ENCODE measurements around the gene ICA1.
"Not testable (repeated sequence)": the region's sequence is repeated elsewhere in the genome, so short reads cannot be mapped to it uniquely, and the experiment has no call there.

Gene ICA1

DNA sequence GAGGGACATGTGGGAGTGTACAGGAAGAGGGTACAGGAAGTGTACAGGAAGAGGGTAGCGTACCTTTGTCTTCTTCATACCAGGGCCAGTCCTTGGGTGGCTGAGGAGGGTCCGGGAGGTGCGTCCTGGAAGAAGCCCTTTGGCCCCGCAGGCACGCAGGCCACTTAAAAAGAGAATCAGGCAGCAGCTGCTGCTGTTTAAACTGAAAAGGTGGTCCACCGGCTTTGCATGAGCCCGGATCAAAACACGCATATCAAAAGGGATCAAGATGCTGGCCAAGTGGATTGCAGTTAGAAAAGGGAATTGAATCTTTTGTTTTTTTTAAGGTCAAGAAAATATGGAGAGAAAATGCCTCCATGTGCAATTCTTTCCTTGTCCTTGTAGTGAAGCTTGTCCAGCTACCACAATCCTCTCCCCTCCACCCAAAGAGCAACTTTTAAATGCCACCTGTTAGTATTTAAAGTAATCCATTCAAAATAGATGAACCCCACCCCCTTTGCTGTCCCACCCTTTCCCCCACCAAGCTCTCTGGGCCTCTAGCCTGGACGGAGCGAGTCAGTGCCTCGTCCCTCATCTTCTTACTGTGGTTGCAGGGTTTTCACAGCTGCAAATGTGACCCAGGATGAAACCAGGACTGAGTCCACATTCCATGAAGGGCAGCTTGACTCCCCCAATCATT, 150.5 kb downstream of the ICA1 start:
- Histone ChIP-seq H3K27ac (no peak overlapping the region), H3K4me3 (ENCODE audit: low read depth, low read length) (no peak overlapping the region), H3K27me3 (ENCODE audit: insufficient read depth, low read depth, severe bottlenecking) (no peaks in the 10 kb centered on the region), H3K9me3 (ENCODE audit: severe bottlenecking) (peaks cover 7% of the 10 kb centered on the region), H3K36me3 (no peaks in the 10 kb centered on the region)
- no peak for DNase-seq
- TF ChIP-seq, protein P1, sequence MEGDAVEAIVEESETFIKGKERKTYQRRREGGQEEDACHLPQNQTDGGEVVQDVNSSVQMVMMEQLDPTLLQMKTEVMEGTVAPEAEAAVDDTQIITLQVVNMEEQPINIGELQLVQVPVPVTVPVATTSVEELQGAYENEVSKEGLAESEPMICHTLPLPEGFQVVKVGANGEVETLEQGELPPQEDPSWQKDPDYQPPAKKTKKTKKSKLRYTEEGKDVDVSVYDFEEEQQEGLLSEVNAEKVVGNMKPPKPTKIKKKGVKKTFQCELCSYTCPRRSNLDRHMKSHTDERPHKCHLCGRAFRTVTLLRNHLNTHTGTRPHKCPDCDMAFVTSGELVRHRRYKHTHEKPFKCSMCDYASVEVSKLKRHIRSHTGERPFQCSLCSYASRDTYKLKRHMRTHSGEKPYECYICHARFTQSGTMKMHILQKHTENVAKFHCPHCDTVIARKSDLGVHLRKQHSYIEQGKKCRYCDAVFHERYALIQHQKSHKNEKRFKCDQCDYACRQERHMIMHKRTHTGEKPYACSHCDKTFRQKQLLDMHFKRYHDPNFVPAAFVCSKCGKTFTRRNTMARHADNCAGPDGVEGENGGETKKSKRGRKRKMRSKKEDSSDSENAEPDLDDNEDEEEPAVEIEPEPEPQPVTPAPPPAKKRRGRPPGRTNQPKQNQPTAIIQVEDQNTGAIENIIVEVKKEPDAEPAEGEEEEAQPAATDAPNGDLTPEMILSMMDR (IDR thresholded peaks at IDR 0.05; ENCODE audit: low read depth, low read length): no peak

- no peak overlapping the region for H3K4me3 ChIP-seq (ENCODE audit: low read depth, low read length)
- no peaks in the 10 kb centered on the region for H3K36me3 ChIP-seq
- no peak for DNase-seq
- peaks cover 7% of the 10 kb centered on the region for H3K9me3 ChIP-seq (ENCODE audit: severe bottlenecking)
- H3K27me3 ChIP-seq (ENCODE audit: insufficient read depth, low read depth, severe bottlenecking): no peaks in the 10 kb centered on the region
- no peak overlapping the region for H3K27ac ChIP-seq
- TF ChIP-seq, protein P1 (IDR thresholded peaks at IDR 0.05; ENCODE audit: low read depth, low read length): no peak
Observed at GRCh38 chr7:8109196-8110022, 152.6 kb downstream of the ICA1 start.

GRCh38 chr7:8105449-8106095, 156.4 kb downstream of the ICA1 start:
- TF ChIP-seq, protein P1 (IDR thresholded peaks at IDR 0.05; ENCODE audit: low read depth, low read length): no peak
- DNase-seq: no peak
- no peak overlapping the region for H3K4me3 ChIP-seq (ENCODE audit: low read depth, low read length)
- no peaks in the 10 kb centered on the region for H3K36me3 ChIP-seq
- H3K27ac ChIP-seq: no peak overlapping the region
- H3K27me3 ChIP-seq (ENCODE audit: insufficient read depth, low read depth, severe bottlenecking): no peaks in the 10 kb centered on the region
- peaks cover 2% of the 10 kb centered on the region for H3K9me3 ChIP-seq (ENCODE audit: severe bottlenecking)

- Histone ChIP-seq H3K4me3 (ENCODE audit: low read depth, low read length) (no peak overlapping the region), H3K27me3 (ENCODE audit: insufficient read depth, low read depth, severe bottlenecking) (no peaks in the 10 kb centered on the region), H3K36me3 (no peaks in the 10 kb centered on the region), H3K9me3 (ENCODE audit: severe bottlenecking) (peaks cover 2% of the 10 kb centered on the region), H3K27ac (no peak overlapping the region)
- no peak for DNase-seq
- TF ChIP-seq, protein P1 (IDR thresholded peaks at IDR 0.05; ENCODE audit: low read depth, low read length): no peak
Observed at GRCh38 chr7:8103282-8103681, 158.7 kb downstream of the ICA1 start.

- H3K9me3 ChIP-seq (ENCODE audit: severe bottlenecking); H3K36me3 ChIP-seq; H3K27me3 ChIP-seq (ENCODE audit: insufficient read depth, low read depth, severe bottlenecking); H3K27ac ChIP-seq; DNase-seq; H3K4me3 ChIP-seq (ENCODE audit: low read depth, low read length): not testable (repeated sequence)
Observed at GRCh38 chr7:8101292-8101691, 160.7 kb downstream of the ICA1 start.

Data from WERI-Rb-1 (cell line).